GM18517 (cell line): ENCODE results near the gene KCNH3.
"Not testable (repeated sequence)": the region's sequence is repeated elsewhere in the genome, so short reads cannot be mapped to it uniquely, and the experiment has no call there.

Experiments
- ATAC-seq: cut with Tn5 transposase; IDR thresholded peaks from one replicate; pipeline ENCODE4 v1.9.1; 2021; ENCODE audit warnings: mild to moderate bottlenecking, moderate library complexity; ENCODE audit not compliant: unreplicated experiment

The KCNH3 gene

GRCh38 chr12:49527361-49528130 lies 11.3 kb upstream of the KCNH3 start:
- ATAC-seq, result no peak

- ATAC-seq, result no peak
These were observed 9.4 kb upstream of the KCNH3 start for GRCh38 chr12:49529414-49529813.

GRCh38 chr12:49531745-49532144 lies 7.1 kb upstream of the KCNH3 start:
- ATAC-seq, result no peak

GRCh38 chr12:49533331-49533730 lies 5.5 kb upstream of the KCNH3 start:
- no peak for ATAC-seq

- ATAC-seq, result not testable (repeated sequence)
These were observed 4.7 kb upstream of the KCNH3 start for GRCh38 chr12:49534122-49534521.

- ATAC-seq, result no peak
These were observed 4.0 kb upstream of the KCNH3 start for GRCh38 chr12:49534731-49535278.

GRCh38 chr12:49535921-49536525 lies 2.8 kb upstream of the KCNH3 start:
- no peak for ATAC-seq

GRCh38 chr12:49536526-49537071 lies 2.2 kb upstream of the KCNH3 start:
- no peak for ATAC-seq

GRCh38 chr12:49537231-49537751 lies 1.5 kb upstream of the KCNH3 start:
- no peak for ATAC-seq

GRCh38 chr12:49537752-49538509 lies 899 bp upstream of the KCNH3 start:
- no peak for ATAC-seq

- ATAC-seq, result no peak
These were observed 787 bp downstream of the KCNH3 start for GRCh38 chr12:49539406-49540228.

- ATAC-seq, result no peak
These were observed 1.7 kb downstream of the KCNH3 start for GRCh38 chr12:49540229-49541139.

- no peak for ATAC-seq
These were observed 2.5 kb downstream of the KCNH3 start for GRCh38 chr12:49541140-49541861.

- ATAC-seq, result no peak
These were observed 3.2 kb downstream of the KCNH3 start for GRCh38 chr12:49541911-49542505.

- ATAC-seq, result no peak
These were observed 3.8 kb downstream of the KCNH3 start for GRCh38 chr12:49542592-49543160.

- no peak for ATAC-seq
These were observed 4.5 kb downstream of the KCNH3 start for GRCh38 chr12:49543221-49543913.
